Medulla oblongata (tissue), 1 donor: ENCODE data around the gene ADCY2.

Experiments
- DNase-seq: peaks from one replicate; pipeline ENCODE4 v3.0.0-alpha.2; 2015; ENCODE audit errors: extremely low spot score

ADCY2 gene

DNA sequence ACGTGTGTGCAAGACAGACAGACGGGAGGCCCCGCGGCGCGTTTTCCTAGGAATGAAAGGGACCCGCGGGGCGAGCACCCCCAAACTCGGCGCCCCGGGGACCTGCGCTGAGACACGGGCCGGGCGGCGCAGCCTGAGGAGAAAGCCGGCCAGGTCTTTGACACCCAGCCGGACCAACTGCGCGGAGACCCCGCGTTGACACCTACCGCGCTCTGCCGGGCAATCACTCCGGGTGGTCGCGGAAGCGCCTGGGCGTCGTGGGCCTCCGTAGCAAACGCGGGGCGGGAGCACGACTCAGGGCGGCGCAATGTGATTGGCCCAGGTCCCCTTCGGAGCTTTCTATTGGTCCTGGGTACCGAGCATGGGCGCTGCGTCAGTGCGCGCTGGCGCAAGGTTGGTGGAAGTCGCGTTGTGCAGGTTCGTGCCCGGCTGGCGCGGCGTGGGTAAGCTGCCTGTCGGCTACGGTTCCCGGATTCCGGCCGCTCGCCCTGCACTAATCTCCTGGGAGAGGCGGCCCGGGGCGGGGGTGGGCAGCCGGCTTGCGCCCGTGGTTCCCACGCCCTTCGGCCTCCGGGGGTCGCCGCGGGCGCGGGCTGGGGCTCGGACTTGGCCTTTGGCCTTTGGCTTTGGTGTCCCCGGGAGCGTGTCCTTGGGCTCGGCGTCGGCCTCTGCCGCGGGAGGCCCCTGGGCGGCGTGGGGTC, 473.0 kb downstream of the ADCY2 start, which contains the start of the genes FASTKD3 and MTRR:
Gene FASTKD3 (minus strand): TSS at position 259 of the 701 bp plus-strand sequence. CDS start 948 bp downstream, outside the sequence.
Gene MTRR (plus strand): TSS at position 376 of the 701 bp plus-strand sequence. CDS start 1,647 bp downstream, outside the sequence.
- peak; percentile 95 for DNase-seq

DNA sequence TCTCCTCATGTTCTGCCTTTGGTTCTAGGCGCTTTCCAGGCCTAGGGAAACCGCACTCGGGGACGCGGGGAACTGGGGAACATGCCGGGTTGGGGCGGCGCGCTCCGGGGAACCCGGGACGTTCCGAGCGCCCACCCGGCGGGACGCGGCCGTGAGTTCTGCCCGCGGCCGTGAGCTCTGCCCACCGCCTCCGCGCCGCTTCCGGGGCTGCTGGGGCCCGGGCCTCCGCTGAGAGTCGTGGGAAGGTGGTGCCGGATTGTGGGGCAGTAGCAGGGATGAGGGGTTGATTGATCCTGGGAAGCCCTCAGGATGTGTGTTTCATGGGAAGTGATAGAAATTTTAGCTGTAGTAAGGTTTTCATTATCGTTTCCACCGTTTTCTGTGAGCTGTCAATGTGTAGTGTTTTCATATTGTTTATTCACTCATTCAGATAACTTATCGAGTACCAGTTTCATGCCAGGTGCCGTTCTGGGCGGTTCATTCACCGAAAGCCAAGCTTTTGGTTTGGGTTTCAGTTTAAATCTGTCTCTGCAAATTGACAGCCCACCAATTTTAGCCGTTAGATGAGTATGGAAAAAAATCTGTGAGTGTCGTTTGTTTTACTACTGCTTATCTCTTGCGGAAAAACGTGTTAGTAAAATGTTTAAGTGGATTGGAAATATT, 473.7 kb downstream of the ADCY2 start:
- DNase-seq = no peak

DNA sequence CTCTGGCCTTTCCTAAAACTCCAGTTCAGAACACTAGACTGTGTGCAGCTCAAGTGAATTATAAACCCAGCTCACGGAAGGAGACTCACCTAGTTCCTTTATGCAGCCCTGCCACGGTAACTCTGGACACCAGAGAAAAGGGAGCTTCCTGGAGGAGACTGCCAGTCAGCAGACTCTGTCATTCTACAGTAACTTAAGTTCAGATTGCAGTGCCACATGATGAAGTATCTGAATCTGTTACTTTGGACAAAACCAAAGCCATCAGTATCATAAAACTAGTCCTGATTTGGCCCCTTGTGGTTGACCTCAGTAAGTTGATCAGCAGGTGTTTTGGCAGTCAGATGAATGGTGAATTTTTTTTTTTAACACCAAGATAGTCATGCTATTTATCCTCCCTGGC, 475.7 kb downstream of the ADCY2 start:
- DNase-seq = no peak

DNA sequence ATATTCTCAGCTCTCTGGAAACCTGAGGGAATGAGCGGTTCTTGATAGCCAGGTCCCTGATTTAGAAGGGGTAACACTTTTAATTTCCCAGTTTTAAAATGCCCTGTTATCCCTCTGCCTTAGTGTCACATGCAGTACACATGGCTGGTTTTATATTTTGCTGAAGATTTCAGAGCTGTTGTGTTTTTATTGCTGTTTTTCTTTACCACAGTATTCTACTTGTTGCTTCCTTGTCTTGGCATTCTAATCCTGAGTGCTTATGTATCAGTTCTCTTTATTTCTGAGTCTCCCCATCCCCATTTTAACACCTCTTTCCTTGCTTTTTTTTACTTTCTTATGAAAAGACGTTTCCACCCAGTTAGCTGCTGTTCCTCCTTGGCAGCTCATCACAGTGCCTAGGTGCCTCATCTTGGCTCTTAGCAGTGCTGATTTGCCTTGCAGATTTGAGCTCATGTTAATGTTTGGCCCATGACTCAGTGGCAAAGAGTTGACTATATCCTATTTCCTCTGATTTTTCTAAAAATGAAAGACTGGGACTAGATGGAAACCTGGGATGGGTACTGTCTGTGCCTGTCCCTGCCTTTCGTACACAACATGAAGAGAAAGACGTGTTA, 476.7 kb downstream of the ADCY2 start:
- DNase-seq = no peak

DNA sequence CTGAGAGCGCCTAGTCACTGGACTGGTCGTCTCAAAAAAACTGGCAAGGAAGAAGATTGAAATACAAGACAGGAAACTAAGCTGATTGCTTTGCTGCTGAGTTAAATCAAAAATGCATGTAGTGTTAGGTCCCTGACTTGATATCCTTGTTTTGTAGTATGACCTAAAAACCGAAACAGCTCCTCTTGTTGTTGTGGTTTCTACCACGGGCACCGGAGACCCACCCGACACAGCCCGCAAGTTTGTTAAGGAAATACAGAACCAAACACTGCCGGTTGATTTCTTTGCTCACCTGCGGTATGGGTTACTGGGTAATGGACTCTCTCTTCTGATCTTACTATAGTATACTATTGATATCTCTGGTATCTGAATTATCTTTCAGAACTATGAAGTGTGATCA, 477.3 kb downstream of the ADCY2 start:
- DNase-seq = no peak

DNA sequence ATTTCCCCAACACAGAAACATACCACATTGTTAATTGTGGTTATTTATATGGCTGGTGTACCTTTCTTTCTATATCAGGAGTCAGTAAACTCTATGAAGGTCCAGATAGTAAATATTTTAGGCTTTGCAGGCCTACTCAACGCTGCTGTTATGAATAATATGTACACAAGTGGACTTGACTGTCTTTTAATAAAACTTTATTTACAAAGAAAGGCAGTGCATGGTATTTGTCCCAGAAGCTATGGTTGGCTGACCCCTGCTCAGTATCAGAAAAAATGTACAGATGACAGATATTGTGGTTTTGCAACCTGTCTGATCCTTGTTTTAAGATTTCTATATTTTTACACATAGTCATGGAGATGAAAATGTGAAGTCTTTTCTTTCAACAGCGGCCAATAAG, 478.7 kb downstream of the ADCY2 start:
- no peak for DNase-seq

DNA sequence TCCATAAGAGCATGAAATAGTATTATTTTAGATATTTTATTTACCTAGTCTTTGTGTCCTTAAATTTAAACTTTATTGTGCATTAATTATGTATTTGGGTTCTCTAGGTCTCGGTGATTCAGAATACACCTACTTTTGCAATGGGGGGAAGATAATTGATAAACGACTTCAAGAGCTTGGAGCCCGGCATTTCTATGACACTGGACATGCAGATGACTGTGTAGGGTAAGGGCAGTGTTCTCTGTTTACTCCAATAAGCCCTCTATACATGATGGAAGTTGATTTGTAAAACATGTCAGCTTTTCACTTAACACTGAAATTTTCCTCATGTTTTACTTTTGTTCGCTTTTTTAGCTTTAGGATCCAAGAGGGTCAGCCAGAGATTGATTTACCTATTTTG, 479.2 kb downstream of the ADCY2 start:
- no peak for DNase-seq

DNA sequence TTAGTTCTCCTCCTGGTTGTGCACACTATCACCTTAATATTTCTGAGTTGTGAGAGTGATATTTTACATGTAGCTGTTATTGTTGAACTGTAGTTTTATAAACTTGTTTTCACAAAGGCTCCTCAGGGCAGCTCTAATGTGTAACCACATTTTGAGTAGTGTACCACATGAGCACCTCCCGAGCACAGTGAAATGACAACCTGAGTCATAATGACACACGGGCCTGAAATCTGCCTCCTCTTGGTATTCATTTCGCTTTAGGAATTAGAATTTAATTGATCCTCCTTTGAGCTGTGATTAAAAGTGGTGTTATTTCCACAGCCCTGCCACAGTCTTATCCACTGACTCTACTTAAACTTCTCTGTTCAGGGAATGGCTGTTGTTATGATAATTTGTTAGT, 480.9 kb downstream of the ADCY2 start:
- no peak for DNase-seq

DNA sequence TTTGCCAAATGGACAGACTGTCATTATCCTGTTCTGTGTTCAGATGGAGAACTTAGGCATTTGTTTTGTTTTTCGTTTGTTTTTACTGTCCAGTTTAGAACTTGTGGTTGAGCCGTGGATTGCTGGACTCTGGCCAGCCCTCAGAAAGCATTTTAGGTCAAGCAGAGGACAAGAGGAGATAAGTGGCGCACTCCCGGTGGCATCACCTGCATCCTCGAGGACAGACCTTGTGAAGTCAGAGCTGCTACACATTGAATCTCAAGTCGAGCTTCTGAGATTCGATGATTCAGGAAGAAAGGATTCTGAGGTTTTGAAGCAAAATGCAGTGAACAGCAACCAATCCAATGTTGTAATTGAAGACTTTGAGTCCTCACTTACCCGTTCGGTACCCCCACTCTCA, 481.9 kb downstream of the ADCY2 start:
- no peak for DNase-seq

DNA sequence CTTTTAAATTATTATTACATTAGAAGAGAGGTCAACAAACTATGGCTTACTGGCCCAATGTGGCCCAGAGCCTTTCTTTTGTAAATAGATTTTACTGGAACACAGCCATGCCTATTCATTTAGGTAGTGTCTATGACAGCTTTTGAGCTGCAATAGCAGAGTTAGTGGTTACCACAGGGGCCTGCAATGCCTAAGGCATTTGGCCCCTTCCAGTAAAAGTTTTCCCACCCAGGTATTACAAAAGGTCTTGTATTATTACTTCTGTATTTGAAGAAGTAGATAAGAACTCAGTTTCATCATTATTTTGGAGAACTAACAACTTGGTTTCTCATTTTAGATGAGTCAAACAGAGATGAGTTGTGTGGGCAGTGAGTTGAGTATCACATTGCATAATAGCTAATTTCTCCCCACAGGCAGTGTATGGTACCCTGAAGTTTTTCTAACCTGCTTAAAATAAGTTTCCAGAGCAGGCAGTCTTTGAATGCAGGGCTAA, 482.5 kb downstream of the ADCY2 start:
- no peak for DNase-seq
